PC-3 (cell line): Measurements from ENCODE around the gene NAP1L4. TPM values are rescaled to one million over a fixed set of nuclear protein-coding genes. Genes with fewer than 3 reads are reported as not detected.

Experiments
- ATAC-seq: fragments of 200-7000 bp; cut with Tn5 transposase; 2 replicates; pipeline ENCODE4 v1.9.1; 2020; ENCODE audit warnings: mild to moderate bottlenecking, moderate library complexity
- BruUV-seq: library from RNA; stranded (reverse); fragments of 400-500 nt; replicated peaks from 2 replicates; lab custom pipeline; 2021; lab: Mats Ljungman, UMichigan
- CTCF ChIA-PET: fragments of 300-600 bp; sonication (Branson Sonifier 250); formaldehyde crosslinking; loops from one replicate; lab custom pipeline; 2022; ENCODE audit warnings: antibody characterized with exemption; lab: Charles Lee
- POLR2A ChIA-PET: fragments of 300-600 bp; sonication (Branson Sonifier 250); formaldehyde crosslinking; loops from one replicate; lab custom pipeline; 2022; ENCODE audit warnings: antibody characterized with exemption; ENCODE audit not compliant: unreplicated experiment; lab: Charles Lee
- DNase-seq: peaks from one replicate; pipeline ENCODE4 v3.0.0-alpha.2; 2015
- H2AFZ ChIP-seq: fragments of 300-600 bp; sonication (generic); 2 replicates; pipeline ENCODE4 v1.6.0; 2016; ENCODE audit warnings: antibody characterized with exemption, low read length
- H3F3A ChIP-seq: fragments of 300-600 bp; sonication (generic); one replicate; pipeline ENCODE4 v1.6.0; 2017; ENCODE audit warnings: antibody characterized with exemption, low read length, control low read depth, mild to moderate bottlenecking; ENCODE audit not compliant: unreplicated experiment
- H3K27ac ChIP-seq: fragments of 300-600 bp; sonication (generic); 2 replicates; pipeline ENCODE4 v1.5.1; 2016; ENCODE audit warnings: mild to moderate bottlenecking, low read length
- H3K27me3 ChIP-seq: fragments of 300-600 bp; sonication (generic); 2 replicates; pipeline ENCODE4 v1.6.1; 2016; ENCODE audit warnings: low read length, mixed read lengths
- H3K36me3 ChIP-seq: fragments of 300-600 bp; sonication (generic); 2 replicates; pipeline ENCODE4 v1.6.1; 2016; ENCODE audit warnings: low read depth, mixed run types, low read length, mixed read lengths
- H3K4me1 ChIP-seq: fragments of 300-600 bp; sonication (generic); 2 replicates; pipeline ENCODE4 v1.5.1; 2016; ENCODE audit warnings: low read length; ENCODE audit not compliant: insufficient read depth
- H3K4me2 ChIP-seq: fragments of 300-600 bp; sonication (generic); 2 replicates; pipeline ENCODE4 v1.6.0; 2016; ENCODE audit warnings: low read length
- H3K4me3 ChIP-seq: fragments of 300-600 bp; sonication (generic); 2 replicates; pipeline ENCODE4 v1.5.1; 2016; ENCODE audit warnings: mild to moderate bottlenecking, low read length, mixed read lengths
- H3K79me2 ChIP-seq: fragments of 300-600 bp; sonication (generic); 2 replicates; pipeline ENCODE4 v1.6.1; 2017; ENCODE audit warnings: low read length, mixed read lengths
- H3K9ac ChIP-seq: fragments of 300-600 bp; sonication (generic); 2 replicates; pipeline ENCODE4 v1.6.0; 2016; ENCODE audit warnings: mild to moderate bottlenecking, low read length
- H3K9me2 ChIP-seq: fragments of 300-600 bp; sonication (generic); replicated peaks from 2 replicates; pipeline ENCODE4 v1.6.1; 2016; ENCODE audit warnings: mixed run types, low read length, mixed read lengths
- H3K9me3 ChIP-seq: fragments of 300-600 bp; sonication (generic); 2 replicates; pipeline ENCODE4 v1.6.1; 2016; ENCODE audit warnings: low read length, mixed read lengths
- H4K20me1 ChIP-seq: fragments of 300-600 bp; sonication (generic); 2 replicates; pipeline ENCODE4 v1.6.1; 2016; ENCODE audit warnings: low read length, mixed read lengths
- EZH2 ChIP-seq: fragments of 300-600 bp; sonication (generic); IDR thresholded peaks from one replicate; pipeline ENCODE4 v1.6.1; 2017; ENCODE audit warnings: antibody characterized with exemption, mild to moderate bottlenecking, low read length; ENCODE audit not compliant: unreplicated experiment
- EZH2phosphoT487 ChIP-seq: fragments of 300-600 bp; sonication (generic); IDR thresholded peaks from 2 replicates; pipeline ENCODE4 v1.6.1; 2018; ENCODE audit warnings: mild to moderate bottlenecking, antibody characterized with exemption, low read length, borderline replicate concordance
- intact Hi-C: fragments of 100-400 bp; cut with micrococcal nuclease; formaldehyde crosslinking; loops from 2 replicates; pipeline ENCODE4 v1.9.0; 2023
- total RNA-seq: library from RNA; depleted of rRNA; stranded (reverse); fragments of >200 nt; gene quantifications from 2 replicates; pipeline ENCODE4 v1.2.3, GENCODE V29; 2014
- TF ChIP-seq, protein P1 (sequence below): fragments of 300-600 bp; sonication (generic); conservative IDR thresholded peaks from 2 replicates; pipeline ENCODE4 v1.5.1; 2017; ENCODE audit warnings: antibody characterized with exemption, low read depth, mild to moderate bottlenecking, low read length

NAP1L4 gene
- total RNA-seq, 1 experiment from 2014 or later, result 115 TPM

DNA sequence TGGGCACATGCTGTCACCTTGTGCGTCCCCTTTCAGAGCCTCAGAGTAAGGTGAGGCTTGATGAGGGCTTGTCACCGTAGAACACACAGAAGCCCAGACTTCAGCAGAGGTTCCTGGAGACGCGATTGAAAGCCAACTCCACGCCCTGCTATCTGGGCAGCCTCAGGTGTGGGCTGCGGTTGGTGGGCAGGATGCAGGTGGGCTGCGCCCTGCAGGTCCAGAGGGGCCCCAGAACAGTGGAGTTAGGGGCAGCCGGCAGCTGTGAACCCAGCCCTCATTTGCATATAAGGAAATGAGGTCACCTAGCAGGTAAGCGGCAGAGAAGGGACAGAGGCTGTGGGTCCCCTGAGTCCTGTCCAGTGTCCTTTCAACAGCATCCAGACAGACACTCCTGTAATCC, 78.4 kb downstream of the NAP1L4 start:
- Histone ChIP-seq H3K27me3 (no peaks in the 10 kb centered on the region), H3K4me3 (no peak overlapping the region), H2AFZ (no peak overlapping the region), H3K36me3 (no peaks in the 10 kb centered on the region), H3K4me1 (peaks cover 27% of the 10 kb centered on the region), H3F3A (no peaks in the 10 kb centered on the region), H3K9ac (peak overlapping the region; percentile 69; the same call in 1 of the 2 replicates), H3K9me3 (no peaks in the 10 kb centered on the region), H3K27ac (peak overlapping the region; percentile 86; the same call in 1 of the 2 replicates), H4K20me1 (no peaks in the 10 kb centered on the region), H3K79me2 (no peaks in the 10 kb centered on the region), H3K9me2 (no peaks in the 10 kb centered on the region), H3K4me2 (peak overlapping the region; percentile 83)
- DNase-seq, result no peak
- ChIA-PET POLR2A (no interaction called here), CTCF (no interaction called here)
- ATAC-seq, result no peak
- TF ChIP-seq, protein P1, sequence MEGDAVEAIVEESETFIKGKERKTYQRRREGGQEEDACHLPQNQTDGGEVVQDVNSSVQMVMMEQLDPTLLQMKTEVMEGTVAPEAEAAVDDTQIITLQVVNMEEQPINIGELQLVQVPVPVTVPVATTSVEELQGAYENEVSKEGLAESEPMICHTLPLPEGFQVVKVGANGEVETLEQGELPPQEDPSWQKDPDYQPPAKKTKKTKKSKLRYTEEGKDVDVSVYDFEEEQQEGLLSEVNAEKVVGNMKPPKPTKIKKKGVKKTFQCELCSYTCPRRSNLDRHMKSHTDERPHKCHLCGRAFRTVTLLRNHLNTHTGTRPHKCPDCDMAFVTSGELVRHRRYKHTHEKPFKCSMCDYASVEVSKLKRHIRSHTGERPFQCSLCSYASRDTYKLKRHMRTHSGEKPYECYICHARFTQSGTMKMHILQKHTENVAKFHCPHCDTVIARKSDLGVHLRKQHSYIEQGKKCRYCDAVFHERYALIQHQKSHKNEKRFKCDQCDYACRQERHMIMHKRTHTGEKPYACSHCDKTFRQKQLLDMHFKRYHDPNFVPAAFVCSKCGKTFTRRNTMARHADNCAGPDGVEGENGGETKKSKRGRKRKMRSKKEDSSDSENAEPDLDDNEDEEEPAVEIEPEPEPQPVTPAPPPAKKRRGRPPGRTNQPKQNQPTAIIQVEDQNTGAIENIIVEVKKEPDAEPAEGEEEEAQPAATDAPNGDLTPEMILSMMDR, result no peak
- BruUV-seq, result no TSS peak
- intact Hi-C loops, result loop anchor here (2.0 kb wide), 1 partner anchor 15 kb away; the partner anchor contains the start of gene PHLDA2

DNA sequence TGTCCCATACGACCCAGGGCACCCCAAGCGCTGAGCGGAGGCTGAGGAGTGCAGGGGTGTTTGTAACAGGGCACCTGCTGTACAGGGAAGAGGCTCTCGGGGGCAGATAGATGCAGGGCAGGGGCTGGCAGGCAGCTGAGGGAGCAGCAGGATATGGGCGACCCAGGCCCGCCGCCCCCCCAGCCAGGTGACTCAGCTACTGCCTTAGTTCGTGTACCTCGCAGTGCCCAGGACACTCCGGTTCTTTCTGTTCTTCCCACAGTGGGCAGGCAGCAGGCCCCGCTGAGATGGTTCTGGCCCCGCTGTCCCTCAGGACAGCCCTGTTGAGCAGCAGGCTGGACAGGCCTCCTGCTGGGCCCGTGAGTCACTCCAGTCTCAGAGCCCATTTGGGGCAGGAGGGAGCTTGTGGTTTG, 79.1 kb downstream of the NAP1L4 start:
- Histone ChIP-seq H4K20me1 (no peaks in the 10 kb centered on the region), H3K9me3 (no peaks in the 10 kb centered on the region), H3F3A (no peaks in the 10 kb centered on the region), H3K27me3 (no peaks in the 10 kb centered on the region), H3K9me2 (no peaks in the 10 kb centered on the region), H3K79me2 (no peaks in the 10 kb centered on the region), H3K9ac (peak overlapping the region; percentile 69), H3K4me1 (peaks cover 27% of the 10 kb centered on the region), H3K4me2 (peak overlapping the region; percentile 83), H3K4me3 (peak overlapping the region; percentile 57), H2AFZ (no peak overlapping the region), H3K36me3 (no peaks in the 10 kb centered on the region), H3K27ac (peak overlapping the region; percentile 86)
- no TSS peak for BruUV-seq
- ChIA-PET CTCF (no interaction called here), POLR2A (no interaction called here)
- ATAC-seq, result peak; percentile 50
- intact Hi-C loops, result loop anchor here (2.0 kb wide), 1 partner anchor 16 kb away; the partner anchor contains the start of gene PHLDA2
- TF ChIP-seq EZH2phosphoT487, result no peak
- TF ChIP-seq EZH2, result no peak
- TF ChIP-seq, protein P1, result no peak
- DNase-seq, result peak; percentile 26

DNA sequence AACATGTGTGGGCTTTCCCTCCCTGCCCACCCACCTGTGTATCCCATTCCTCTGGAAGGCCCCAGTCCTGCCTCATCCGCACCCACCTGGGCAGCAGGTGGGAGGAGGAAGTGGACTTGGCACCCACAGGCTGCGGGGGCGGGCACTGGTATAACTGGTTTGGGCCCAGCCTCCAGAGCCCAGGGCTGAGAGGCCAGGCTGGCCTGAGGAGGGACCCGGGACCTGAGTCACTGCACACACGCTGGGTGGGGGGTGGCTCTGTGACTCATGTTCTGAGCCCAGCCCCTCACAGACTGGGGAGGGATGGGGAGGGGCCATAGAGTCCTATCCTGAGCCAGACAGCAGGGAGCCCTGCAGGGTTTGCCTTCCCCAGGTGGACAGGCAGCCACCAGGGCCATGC, 79.6 kb downstream of the NAP1L4 start:
- ATAC-seq (peak; percentile 96), DNase-seq (peak; percentile 96)
- no peak overlapping the region for H2AFZ ChIP-seq
- TF ChIP-seq EZH2 (no peak), EZH2phosphoT487 (no peak)
- TF ChIP-seq, protein P1, result no peak
- no peaks in the 10 kb centered on the region for H4K20me1 ChIP-seq
- H3K36me3 ChIP-seq, result no peaks in the 10 kb centered on the region
- no TSS peak for BruUV-seq
- H3K9ac ChIP-seq, result peak overlapping the region; percentile 69
- CTCF ChIA-PET, result no interaction called here
- peak overlapping the region; percentile 57 for H3K4me3 ChIP-seq
- intact Hi-C loops, result loop anchor here (2.0 kb wide), 1 partner anchor 16 kb away; the partner anchor contains the start of gene PHLDA2
- peak overlapping the region; percentile 83 for H3K4me2 ChIP-seq
- no peaks in the 10 kb centered on the region for H3K79me2 ChIP-seq
- no peaks in the 10 kb centered on the region for H3K27me3 ChIP-seq
- POLR2A ChIA-PET, result no interaction called here
- H3K4me1 ChIP-seq, result peaks cover 27% of the 10 kb centered on the region
- H3K27ac ChIP-seq, result peak overlapping the region; percentile 86
- H3K9me2 ChIP-seq, result no peaks in the 10 kb centered on the region
- no peaks in the 10 kb centered on the region for H3K9me3 ChIP-seq
- no peaks in the 10 kb centered on the region for H3F3A ChIP-seq
